NCI-H82 treated with DMSO at 0.1 percent for 48 hours (cell line): ENCODE measurements around the gene LIMS1.
"Not testable (repeated sequence)": the region's sequence is repeated elsewhere in the genome, so short reads cannot be mapped to it uniquely, and the experiment has no call there.

Experiments
- DNase-seq: peaks from one replicate; lab custom pipeline; 2025; ENCODE audit not compliant: unreplicated experiment; lab: John Stamatoyannopoulos, UW

LIMS1 gene

DNA sequence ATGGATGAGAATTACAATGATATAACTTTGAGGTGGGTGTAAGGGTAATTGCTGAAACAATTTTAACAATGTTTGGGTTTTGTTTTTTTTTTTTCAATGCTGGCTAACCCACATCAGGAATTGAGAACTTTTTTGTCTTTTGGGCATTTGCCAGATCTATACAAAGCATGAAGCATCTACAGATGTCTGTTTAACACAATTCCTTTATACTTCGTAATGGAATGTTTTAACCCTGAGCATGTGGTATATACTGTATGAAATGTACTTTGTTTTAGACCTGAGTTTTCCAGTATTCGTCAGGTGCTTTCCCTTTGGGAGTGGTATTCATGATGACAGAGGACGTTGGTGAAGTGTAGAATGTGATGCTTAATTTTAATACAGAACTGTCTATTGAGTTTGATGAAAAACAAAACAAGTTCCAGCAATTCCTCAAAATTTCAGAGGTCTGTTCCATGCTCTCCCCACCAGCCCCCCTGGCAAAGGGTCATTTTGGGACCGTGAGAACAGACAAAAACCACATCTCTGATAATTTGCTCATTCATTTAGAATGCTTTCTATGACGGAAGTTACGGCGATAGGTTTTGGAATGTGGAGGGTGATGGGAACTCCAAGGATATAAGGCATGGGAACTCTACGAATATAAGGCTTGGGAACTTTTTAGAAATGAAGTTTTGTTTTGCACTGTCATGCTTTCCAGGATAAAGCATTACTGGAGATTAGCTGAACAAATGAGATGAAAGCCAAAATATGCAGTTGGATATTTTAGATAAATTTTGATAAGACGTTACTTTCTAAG is 14.1 kb downstream of the LIMS1 start:
- DNase-seq: no peak

DNA sequence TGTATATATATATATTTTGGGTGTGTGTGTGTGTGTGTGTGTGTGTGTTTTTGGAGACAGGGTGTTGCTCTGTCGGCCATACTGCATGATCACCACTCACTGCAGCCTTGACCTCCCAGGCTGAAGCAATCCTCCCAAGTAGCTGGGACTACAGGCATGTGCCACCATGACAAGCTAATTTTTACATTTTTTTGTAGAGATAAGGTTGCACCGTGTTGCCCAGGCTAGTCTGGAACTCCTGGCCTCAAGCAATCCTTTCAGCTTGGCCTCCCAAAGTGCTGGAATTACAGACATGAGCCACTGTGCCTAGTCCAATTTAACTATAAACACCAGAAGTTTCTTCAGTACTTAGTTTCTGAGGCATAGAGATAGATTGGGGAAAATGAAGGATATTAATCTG is 18.3 kb downstream of the LIMS1 start:
- no peak for DNase-seq

DNA sequence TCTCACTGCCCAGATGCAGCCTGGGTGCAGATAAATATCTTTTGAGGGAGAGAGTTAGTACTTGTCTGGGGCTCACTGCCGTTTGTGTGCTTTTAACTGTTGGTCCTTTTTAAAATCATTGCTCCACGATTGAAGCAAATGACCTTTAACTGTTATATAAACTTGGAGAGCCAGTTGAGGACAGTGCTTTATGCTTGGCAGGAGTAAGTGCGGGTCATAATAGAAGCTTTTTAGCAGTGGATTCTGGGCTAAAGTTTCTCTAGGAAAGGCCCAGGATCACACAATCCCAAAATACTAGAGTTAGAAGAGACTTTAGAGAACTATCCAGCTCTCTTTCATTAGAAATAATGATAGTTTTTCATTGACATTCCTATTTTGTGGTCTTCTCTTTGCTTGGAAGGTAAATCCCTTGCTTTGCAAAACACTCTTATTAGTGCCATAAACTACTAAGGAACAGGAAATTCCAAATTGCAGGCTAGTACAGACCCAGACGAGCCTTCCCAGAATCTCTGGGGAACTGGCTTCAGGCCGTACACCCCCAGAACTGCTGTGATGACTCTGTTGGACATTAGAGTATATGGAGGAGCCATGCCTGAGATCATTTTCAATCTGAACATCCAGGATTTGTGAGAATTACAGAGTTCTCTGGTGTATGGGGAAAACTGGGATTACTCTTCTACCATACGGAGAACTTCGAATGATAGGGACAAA is 19.1 kb downstream of the LIMS1 start:
- DNase-seq: no peak

DNA sequence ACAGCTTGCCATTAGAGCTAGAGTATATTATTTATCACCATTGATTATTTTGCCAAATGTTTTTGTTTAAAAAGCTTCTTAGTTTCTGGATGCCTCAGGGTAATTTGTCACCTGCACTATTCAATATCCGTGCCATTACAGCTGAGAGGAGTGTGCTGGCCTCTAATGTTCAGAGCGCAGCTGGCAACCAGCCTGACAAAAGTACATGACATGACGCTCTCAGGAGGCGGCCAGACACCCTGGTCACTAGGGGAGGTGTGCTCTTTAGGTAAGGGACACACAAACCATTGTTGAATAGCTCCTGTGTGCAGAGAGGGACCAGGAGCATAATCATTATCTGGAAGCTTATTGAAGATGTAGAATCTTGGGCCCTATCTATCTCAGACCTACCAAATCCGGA is 20.3 kb downstream of the LIMS1 start:
- DNase-seq: no peak

DNA sequence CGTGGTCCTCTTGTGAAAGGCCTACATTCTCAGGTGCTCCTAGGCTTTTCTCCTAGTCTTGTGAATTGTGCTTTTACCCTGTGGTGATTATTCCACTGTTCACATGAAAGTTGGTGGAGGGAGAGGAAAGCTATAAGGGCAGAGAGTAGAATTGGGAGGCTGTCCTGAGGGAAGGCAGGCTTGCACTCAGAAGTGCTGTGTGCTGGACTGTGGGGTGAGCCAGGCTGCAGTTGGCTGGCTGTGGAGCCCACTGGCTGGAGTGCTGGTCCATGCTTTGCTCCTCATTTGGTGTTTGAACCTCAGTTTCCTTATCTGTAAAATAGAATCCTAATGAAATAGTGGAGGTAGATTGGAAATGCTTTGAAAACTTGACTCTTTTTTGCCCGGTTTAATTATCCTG is 21.3 kb downstream of the LIMS1 start:
- DNase-seq: no peak

DNA sequence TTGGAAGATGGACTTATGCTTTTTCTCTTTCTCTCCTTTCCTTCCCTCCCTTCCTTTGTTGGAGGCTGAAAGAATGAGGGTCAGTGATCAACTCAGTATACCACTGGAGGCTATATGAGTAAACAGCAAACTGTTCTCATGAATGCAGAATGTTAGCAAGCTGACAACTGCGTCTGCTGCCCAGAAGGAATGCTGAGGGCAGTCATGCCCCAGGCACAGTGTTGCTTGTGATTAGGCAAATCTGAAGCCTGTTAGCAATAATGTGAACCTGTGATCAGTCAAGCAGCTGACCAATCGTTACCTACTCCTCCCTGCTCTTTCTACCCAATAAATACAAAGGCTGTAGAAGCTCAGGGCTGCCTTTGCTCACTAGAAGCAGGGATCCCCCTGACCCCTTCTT is 22.3 kb downstream of the LIMS1 start:
- not testable (repeated sequence) for DNase-seq

DNA sequence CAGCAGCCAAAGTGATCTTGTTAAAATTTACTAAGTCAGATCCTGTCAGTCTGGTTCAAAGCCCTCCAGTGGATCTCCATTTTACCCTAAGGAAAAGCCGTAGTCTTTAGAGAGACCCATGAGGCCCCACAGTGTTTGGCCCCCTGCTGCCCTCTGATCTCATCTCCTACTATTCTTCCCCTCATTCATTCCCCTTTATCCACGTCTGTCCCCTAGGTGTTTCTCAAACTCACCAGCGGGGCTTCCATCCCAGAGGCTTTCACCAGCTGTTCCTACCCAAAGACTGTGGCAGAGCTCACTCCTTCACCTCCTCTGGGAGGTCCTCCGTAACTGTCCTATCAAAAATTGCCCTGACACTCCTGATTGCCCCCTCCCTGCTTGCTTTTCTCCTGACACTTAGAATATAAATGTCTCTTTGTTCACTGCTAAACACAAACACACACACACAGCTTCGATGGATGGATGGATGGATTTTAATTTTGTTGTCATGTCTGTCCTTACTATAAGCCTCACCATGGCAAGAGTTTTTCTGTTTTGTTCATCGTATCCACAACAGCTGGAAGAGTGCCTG is 26.1 kb downstream of the LIMS1 start:
- DNase-seq: no peak

DNA sequence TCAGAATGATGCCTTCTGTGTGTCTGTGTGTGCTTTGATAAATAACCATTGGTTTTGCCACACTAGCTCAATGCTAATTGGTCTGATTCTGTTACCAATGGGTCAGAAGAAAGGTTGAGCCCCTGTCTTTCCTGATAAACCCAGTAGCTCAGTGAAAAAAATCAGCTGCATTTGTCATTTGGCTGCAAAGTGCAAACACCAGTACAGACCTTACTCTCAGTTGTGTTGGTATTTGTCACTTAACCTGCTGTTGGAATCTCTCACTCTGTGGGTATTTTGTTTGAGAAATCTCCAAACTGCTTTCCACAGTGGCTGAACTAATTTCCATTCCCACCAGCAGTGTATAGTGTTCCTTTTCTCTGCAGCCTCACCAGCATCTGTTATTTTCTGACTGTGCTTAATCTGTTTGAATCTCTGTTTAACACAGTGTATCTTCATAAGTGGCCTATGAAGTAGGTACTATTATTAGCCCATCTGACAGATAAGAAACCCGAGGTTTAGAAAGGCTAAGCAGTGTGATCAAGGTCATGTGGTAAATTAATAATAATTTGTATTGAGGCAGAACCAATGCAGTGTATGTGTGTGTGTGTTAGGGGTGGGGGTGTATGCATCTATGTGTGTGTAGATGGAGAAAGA is 26.7 kb downstream of the LIMS1 start:
- DNase-seq: no peak

DNA sequence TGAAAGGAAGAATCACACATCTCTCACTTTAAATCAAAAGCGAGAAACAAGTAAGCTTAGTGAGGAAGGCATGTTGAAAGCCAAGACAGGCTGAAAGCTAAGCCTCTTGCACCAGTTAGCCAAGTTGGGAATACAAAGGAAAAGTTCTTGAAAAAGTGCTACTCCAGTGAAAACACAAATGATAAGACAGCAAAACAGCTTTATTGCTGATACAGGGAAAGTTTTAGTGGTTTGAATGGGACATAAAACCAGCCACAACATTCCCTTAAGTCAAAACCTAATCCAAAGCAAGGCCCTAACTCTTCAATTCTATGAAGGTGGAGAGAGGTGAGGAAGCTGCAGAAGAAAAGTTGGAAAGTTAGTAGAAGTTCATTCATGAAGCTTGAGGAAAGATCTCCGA is 28.0 kb downstream of the LIMS1 start:
- no peak for DNase-seq

DNA sequence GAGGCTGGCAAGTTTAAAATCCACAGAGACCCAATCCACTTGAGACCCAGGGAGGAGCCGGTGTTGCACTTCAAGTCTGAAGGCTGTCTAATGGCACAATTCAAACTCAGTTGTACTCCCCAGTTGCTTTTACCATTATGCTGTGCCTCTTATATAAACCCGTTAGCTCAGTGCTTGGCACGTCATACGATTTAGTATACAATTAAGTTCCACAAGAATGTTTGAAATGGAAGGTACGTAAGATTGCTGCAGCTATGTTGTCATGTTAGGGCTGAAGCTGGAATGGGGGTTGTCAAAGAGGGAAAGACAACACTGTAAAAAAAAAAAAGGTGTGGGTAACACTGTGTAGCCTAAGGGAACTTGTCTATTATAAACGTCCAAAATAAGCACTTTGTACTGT is 30.2 kb downstream of the LIMS1 start:
- no peak for DNase-seq

DNA sequence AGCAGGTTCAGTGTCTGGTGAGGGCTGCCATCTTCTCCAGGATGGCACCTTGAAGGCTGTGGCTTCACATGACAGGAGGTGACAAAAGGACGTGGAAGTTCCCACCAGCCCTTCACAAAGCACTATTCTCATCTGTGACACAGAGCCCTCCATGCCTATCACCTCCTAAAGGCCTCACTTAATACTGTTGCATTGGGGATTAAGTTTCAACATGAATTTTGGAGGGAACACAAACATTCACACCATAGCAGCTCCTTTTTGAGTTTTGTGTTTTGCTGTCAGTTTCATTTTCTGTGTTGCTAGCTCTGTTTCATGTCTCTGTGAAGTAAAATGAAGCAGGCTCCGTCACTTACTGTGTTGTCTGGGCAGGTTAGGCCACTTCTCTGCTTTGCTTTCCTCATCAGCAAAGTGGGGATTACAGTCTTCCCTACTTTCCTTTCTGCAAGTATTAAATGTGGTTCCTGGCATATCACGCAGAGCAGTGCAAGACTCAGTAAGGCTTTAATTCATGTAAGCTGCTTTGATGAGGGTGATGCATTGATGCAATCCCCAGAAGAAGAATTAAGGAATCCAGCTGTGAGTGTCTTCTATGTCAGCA is 31.6 kb downstream of the LIMS1 start:
- peak; percentile 28 for DNase-seq

DNA sequence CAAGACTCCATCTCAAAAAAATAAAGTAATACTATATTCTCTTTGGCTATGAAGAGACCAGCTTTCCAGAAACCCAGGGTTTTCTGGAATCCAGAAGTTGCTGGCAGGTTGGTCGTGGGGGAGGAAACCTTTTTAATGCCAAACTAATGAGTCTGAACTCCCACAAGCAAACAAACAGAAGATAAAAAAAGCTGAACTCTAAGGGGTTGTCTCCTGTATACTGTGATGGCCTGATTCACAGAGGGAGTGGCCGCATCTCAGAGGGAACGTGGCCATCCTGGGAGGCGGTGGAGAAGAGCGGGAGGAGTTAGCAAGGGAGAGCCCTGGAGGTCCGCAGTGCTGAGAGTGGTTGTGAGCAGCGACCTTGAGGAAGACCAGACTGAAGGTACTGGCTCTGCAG is 36.1 kb downstream of the LIMS1 start:
- DNase-seq: no peak

DNA sequence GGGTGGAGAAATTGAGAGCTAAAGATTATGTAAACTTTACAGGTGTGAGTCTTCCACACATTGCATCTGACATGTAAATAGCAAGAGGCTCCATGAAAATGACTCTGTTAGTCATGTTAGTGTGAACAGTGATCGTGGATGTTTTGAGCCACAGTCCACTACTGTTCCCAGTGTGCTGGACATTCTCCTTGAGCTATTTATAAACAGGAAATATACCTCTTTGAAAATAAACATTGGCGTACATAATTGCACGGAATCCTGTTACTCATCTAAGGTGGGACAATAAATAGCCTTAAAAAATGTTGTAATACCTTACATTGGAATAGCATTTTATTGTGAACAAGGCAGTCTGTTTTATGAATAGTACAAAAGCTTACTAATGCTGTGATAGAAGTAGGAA is 37.0 kb downstream of the LIMS1 start:
- no peak for DNase-seq

DNA sequence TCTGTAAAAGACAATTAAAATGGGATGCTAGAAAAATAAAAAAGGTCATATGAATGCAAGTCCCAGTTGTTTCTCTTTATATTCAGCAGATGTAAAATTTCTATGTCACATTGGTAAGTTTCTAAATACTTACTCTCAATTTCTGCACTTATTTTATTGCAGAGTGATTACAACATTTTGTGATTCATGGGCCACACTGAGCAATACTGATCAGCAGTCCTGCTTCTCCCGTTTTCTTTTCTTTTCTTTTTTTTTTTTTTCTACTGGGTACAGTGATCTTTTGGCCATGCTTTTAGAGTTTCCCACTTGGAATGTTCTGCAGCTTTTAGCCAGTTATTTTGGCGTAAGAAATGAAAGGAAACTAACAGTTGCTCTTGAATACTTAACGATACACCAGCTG is 38.8 kb downstream of the LIMS1 start:
- DNase-seq: no peak

DNA sequence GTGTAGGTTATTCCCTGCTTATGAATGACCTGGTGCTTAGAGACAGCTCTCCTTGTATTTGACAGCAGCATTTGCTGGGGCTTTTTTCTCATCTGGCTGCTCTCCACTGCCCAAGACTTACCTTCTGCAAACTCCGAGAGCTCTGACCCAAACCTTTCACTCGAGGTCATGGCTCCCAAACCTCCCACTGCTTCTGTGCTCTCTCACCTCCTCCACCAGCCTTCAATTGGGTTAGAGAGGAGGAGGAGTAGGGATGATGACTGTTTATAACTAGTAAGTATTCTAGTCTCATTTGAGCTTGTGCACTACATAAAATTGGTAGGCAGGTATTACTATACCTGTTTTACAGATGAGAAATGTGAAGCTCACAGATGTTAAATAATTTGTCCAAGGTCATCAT is 40.1 kb downstream of the LIMS1 start:
- DNase-seq: no peak

DNA sequence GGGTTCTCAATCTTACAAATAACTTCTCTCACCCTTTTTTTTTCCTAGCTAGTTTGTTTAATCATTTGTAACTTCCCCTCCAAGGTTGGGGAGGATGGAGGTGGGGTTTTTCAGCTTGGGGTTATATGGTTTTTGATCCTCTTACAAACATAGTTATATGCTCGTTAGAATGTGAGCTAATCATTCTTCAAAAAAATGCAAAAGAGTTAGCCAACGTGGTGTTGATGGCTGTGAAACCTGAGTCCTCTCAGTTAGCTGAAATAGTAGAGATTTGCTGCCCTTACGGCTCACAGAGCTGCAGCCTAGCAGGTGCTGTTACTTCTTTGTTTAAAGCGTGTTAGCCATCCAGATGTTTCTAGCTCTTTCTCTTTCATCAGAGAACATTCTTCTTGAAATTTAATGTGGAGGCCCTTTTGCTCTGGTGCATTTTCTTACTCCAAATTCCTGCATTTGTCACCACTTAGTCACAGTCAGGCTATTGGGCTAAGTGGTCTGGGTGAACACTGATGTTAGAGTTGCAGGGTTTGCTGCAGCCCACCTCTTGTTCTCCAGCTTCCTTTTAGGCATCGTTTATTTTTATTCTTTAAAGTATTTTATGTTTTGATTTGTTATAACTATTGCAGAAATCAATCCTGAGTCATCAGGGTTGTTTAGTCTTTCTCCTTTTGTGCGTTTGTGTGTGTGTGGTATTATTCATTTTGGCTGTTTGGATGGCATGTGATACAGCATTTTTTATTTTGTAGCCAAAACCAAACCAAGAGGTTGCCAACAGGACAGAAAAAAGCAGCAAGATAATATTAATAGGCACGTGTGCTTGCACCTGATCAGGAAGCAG is 41.1 kb downstream of the LIMS1 start:
- no peak for DNase-seq

DNA sequence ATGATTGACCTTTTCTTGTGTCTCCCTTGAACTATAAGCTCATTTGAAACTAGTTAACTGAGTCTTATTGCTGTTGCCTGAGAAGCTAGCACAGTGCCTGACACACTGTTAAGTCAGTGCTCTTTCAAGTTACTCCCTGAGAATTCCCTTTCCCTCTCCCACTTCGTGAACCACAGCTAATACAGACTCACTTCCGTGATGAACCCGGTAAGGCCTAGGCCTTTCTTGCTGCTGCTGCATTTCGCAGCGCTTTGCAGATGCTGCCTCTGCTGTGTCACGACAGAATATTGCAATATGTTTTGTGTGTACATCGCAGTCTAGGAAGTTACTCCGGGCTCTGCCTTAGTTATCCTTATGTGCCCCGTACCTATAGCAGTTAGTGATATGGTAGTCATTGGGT is 42.8 kb downstream of the LIMS1 start:
- no peak for DNase-seq

DNA sequence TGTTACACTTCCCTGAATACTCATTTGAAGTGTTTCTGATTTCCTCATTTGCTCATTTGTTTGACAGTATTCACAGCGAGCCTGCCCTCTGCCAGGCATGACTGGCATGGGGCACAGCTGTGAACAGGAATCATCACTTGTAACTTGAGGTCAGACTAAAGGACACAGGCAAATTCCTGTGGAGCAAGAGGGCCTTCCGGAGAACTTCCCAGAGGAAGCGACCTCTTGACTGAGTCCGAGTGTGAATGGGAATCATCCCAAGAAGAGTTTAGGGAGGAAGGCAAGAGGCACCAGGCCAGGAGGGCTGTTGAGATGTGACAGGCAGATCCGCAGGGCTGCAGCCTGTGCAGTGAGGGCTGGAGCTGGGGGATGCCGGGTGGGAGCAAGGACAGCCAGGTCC is 45.4 kb downstream of the LIMS1 start:
- DNase-seq: no peak

DNA sequence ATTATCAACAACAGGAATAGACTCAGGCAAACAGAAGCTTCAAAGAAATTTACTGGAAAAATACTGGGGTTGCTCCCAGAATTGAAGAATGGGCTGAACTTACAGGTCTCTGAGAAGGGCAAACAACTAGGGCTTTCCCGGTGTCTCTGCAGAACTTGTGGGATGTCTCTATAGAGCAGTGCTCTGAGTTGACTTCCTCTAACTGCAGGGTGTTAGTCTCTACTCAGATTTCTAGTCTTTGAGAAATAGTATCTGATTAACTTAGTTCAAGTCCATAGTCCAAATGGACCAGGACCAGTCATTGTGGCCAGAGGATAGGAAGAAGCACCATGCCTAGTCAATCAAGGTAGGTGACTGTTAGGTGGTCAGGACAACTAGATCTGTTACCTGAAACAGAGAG is 45.8 kb downstream of the LIMS1 start:
- no peak for DNase-seq

DNA sequence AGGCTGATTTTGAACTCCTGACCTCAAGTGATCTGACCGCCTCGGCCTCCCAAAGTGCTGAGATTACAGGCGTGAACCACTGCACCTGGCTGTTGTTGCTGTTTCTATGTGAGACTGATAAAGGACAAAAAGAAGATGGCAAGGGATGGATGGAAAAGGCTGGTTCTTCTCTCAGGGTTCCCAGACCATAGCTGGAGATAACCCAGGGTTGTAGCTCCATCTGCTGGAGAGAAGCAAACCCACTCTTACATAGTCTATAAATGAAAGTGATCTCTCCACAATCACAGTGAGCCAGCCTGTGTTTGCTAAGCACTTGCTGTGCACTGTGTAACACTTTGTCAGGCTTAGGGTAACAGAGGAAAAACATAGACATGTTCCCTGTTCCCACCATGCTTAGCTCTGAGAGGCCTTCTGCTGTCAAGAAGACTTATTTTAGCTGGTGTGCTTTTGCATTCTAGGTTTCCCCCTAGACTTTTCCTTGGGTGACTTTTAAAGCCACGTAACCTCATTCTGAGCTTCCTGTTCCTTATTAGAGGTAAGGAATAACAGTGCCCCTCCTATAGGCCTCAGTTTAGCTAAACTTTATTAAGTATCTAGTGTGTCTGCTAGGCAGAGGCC is 49.7 kb downstream of the LIMS1 start:
- peak; percentile 27 for DNase-seq
